NB4 (cell line): ENCODE measurements around the gene NKX2-3.

ENCODE experiments used
- DNase-seq: peaks from one replicate; pipeline ENCODE4 v3.0.0; 2010; ENCODE audit warnings: low read depth
- H3K4me3 ChIP-seq: one replicate; pipeline ENCODE4 v1.5.1; 2011; ENCODE audit warnings: mild to moderate bottlenecking, low read depth, low read length, moderate library complexity
- MYC ChIP-seq: IDR thresholded peaks from 2 replicates; pipeline ENCODE4 v1.6.1; 2011; ENCODE audit warnings: low read depth, low read length
- POLR2A ChIP-seq: IDR thresholded peaks from 2 replicates; pipeline ENCODE4 v1.6.1; 2011; ENCODE audit warnings: mild to moderate bottlenecking; ENCODE audit not compliant: insufficient read length; ENCODE audit errors: extremely low read depth
- TF ChIP-seq, protein P1 (sequence below): IDR thresholded peaks from one replicate; pipeline ENCODE4 v1.5.1; 2012; ENCODE audit warnings: low read depth, low read length
- TF ChIP-seq, protein P2 (sequence below): IDR thresholded peaks from 2 replicates; pipeline ENCODE4 v1.6.1; 2011; ENCODE audit warnings: low read depth, low read length

NKX2-3 gene

DNA sequence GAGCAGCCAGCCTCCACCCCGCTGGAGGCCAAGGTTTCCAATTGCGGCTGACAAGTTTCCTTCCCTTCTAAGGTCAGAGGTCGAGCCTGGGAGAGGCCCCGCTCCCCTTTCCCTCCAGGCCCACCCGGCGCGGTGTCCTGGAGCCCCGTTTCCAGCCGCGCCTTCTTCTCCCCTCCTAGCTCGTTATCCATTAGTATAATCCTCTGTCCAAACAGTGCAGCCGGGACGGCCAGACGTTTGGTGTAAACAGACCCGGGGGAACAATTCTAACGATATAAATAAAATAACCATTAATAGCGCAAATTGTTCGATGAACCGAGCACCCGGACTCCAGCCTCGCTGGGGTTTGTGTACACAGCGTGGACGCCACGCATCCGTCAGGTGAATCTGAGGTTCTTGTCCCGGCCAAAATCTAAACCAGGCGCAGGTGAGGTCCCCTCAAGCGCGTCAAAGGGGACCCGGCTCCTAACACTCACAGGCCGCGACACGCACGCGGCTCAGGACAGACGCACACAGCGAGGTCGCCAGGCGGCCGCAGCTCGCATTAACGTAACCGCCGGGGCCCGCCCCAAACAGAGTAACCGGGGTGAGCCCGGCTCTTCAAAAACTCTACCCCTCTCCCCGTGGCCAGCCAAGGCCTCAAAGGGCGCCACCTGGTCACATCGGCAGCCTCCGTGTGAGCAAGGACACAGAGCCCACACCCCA lies 10.8 kb upstream of the NKX2-3 start:
- H3K4me3 ChIP-seq = no peak overlapping the region
- TF ChIP-seq, protein P1, sequence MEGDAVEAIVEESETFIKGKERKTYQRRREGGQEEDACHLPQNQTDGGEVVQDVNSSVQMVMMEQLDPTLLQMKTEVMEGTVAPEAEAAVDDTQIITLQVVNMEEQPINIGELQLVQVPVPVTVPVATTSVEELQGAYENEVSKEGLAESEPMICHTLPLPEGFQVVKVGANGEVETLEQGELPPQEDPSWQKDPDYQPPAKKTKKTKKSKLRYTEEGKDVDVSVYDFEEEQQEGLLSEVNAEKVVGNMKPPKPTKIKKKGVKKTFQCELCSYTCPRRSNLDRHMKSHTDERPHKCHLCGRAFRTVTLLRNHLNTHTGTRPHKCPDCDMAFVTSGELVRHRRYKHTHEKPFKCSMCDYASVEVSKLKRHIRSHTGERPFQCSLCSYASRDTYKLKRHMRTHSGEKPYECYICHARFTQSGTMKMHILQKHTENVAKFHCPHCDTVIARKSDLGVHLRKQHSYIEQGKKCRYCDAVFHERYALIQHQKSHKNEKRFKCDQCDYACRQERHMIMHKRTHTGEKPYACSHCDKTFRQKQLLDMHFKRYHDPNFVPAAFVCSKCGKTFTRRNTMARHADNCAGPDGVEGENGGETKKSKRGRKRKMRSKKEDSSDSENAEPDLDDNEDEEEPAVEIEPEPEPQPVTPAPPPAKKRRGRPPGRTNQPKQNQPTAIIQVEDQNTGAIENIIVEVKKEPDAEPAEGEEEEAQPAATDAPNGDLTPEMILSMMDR = no peak
- TF ChIP-seq, protein P2, sequence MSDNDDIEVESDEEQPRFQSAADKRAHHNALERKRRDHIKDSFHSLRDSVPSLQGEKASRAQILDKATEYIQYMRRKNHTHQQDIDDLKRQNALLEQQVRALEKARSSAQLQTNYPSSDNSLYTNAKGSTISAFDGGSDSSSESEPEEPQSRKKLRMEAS = no peak
- no peak for TF ChIP-seq POLR2A
- TF ChIP-seq MYC = no peak

DNA sequence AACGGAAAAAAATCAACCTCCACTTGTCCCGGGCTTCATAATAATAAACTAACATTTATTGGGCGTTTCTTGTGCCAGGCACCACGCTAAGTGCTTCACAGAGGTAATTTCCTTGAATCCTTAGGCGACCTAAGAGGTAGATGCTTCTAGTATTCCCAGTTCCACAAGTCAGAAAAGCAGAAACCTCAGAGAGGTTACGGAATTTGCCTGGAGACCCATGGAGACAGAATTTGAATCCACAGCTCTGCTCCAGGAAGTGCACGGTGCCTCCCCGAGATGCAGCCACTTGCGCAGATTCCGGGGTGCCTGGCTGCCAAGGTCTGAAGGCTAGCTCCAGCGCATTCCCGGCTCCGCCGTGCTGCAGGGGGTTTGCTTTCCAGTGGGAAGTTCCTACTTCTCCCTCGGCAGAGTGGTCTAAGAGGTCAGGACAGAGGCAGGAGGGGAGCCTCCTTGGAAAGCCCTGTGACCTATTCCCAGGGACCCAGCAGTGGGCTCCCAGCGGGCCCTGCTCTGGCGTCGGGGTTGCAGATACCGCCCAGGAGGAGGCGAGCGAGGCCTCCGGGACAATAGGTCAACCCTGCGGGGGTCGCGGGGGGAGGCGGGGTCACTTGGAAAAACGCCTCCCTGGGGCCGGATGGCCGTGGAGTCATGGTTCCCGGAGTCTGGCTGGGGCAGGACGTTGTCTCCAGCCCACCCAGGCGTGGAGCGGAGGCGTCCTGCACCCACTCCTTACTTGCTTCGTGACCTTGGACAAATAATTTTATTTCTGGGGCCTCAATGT lies 10.1 kb upstream of the NKX2-3 start:
- TF ChIP-seq MYC = no peak
- TF ChIP-seq POLR2A = no peak
- TF ChIP-seq, protein P2 = no peak
- TF ChIP-seq, protein P1 = no peak
- DNase-seq = no peak
- H3K4me3 ChIP-seq = no peak overlapping the region

More for the DNA sequence above, 10.8 kb upstream of the NKX2-3 start:
- DNase-seq = no peak

DNA sequence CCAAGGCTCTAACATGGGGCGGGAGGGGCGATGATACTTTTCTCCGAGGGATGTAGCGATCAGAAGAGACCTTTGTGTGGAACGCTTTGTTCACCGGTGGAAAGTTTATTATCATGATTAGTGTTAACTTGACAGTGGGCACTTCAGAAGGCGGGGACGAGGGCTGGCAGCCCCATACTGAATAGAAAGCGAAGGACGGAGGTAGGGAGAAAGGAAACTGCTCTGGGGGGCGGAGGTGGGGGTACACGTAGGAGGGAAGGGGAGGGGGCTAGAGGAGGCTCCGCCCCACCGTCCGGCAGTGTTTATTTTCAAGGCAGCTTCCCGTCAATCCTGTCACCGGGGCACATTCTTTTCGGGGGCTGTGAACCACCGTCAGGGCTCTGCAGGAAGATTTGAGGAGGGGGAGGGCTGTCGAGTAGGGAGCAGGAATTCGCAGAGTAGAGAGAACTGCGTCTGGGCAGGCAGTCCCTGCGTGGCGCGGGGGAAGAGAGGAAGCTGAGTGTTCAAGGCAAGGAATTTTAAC lies 9.4 kb upstream of the NKX2-3 start:
- no peak overlapping the region for H3K4me3 ChIP-seq
- TF ChIP-seq MYC = no peak
- TF ChIP-seq, protein P1 = no peak
- TF ChIP-seq, protein P2 = no peak
- TF ChIP-seq POLR2A = no peak
- DNase-seq = no peak

DNA sequence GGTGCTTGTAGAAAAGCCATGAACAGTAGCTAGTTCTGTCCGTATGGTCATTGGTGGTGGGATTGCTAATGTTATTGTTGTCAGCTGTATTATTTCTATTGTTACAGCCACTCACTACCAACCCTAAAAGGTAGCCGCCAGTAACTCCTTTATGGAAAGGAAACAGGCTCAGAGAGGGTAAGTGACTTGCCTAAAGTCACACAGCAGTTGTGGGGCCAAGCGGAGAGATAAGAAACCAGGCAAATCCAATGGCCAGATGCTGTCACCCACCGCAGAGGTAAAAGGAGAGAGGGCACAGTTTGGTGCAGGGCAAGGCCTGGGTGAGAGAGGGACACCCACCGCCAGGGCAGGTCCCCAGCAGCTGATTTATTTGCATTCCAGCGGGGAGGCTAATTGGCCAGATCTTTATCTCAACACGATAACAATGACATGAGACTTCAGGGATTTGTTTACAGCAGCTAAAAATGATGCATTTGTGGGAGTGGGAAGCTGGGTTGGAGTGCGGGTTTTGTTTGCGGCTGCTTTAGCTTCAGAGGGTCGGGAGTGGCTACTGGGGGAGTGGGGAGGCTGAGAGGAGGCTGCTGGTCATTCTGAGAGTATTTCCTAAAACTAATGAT lies 8.6 kb upstream of the NKX2-3 start:
- no peak overlapping the region for H3K4me3 ChIP-seq
- no peak for DNase-seq
- no peak for TF ChIP-seq MYC
- TF ChIP-seq, protein P2 = no peak
- TF ChIP-seq POLR2A = no peak
- TF ChIP-seq, protein P1 = no peak

DNA sequence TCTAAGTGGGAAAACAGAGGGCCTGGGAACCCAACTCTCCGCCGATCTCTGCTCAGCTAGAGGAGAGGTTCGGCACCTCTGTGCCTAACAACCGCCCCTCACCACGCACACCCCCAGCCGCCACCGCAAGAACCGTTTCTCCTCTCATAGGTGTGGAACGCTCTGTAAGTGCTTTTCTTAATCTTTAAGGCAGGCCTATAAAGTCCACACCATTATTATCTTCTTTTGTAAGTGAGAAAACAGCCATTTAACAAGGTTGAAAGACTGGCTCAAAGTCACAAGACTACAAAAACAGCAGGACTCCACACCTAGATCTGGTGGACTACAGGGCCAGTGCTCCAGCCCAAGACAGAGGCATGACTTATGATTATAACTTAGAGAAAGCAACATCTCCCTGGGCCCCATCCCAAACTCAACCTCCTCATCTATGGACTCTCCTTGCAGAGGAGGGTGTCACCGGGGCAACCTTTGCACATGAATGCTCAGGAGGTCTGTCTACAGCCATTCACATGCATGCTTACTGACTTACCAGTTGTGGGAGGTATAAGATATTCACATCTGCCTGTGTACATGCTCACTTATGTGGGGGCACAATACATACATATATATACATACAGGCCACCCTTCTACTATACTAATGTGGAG lies 7.9 kb upstream of the NKX2-3 start:
- DNase-seq = no peak
- TF ChIP-seq, protein P1 = no peak
- TF ChIP-seq POLR2A = no peak
- no peak for TF ChIP-seq MYC
- TF ChIP-seq, protein P2 = no peak
- no peak overlapping the region for H3K4me3 ChIP-seq
